GM18520 (cell line): ENCODE measurements around the gene RTP1.
"Not testable (repeated sequence)": the region's sequence is repeated elsewhere in the genome, so short reads cannot be mapped to it uniquely, and the experiment has no call there.

Experiments
- ATAC-seq: cut with Tn5 transposase; IDR thresholded peaks from one replicate; pipeline ENCODE4 v1.9.1; 2021; ENCODE audit not compliant: unreplicated experiment

The RTP1 gene

GRCh38 chr3:187237741-187238140 lies 40.5 kb downstream of the RTP1 start:
- no peak for ATAC-seq

GRCh38 chr3:187238239-187238638 lies 41.0 kb downstream of the RTP1 start:
- no peak for ATAC-seq

- ATAC-seq = not testable (repeated sequence)
Measured at GRCh38 chr3:187238835-187239234, 41.5 kb downstream of the RTP1 start.

DNA sequence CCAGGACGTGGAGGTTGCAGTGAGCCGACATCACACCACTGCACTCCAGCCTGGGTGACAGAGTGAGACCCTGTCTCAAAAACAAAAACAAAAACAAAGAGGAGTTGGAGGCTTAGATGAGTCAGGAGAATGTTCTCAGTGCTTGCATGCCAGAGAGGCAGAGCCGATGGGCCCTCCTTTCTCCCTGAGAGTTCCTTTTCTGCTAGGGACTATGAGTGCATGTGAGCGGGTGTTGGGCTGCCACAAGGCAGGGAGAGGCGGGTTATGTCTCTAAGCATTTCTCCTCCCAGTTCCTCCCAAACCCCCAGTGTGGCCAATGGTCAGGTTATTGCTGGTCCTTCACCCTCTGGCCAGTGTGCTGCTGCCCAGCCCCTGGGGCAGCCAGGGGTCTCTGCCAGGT lies 45.1 kb downstream of the RTP1 start:
- no peak for ATAC-seq

GRCh38 chr3:187242900-187243299 lies 45.6 kb downstream of the RTP1 start:
- ATAC-seq = no peak

GRCh38 chr3:187243933-187244524 lies 46.7 kb downstream of the RTP1 start:
- ATAC-seq = no peak

GRCh38 chr3:187247398-187247797 lies 50.1 kb downstream of the RTP1 start:
- ATAC-seq = no peak
